Chondrocyte (in vitro differentiated cells): Measurements from ENCODE around the gene DERA. TPM values are rescaled to one million over a fixed set of nuclear protein-coding genes. Genes with fewer than 3 reads are reported as not detected.

ENCODE experiments used
- DNase-seq: peaks from one replicate; pipeline ENCODE4 v3.0.0; 2021; ENCODE audit warnings: mixed read lengths, low spot score
- H3K27ac Mint-ChIP-seq: one replicate; pipeline ENCODE4 v1.8.0; 2021; ENCODE audit warnings: mild to moderate bottlenecking, moderate library complexity, mixed read lengths; ENCODE audit not compliant: unreplicated experiment
- H3K27me3 Mint-ChIP-seq: 2 replicates; pipeline ENCODE4 v1.8.0; 2021; ENCODE audit warnings: low read depth, mixed read lengths
- H3K36me3 Mint-ChIP-seq: 2 replicates; pipeline ENCODE4 v1.8.0; 2021; ENCODE audit warnings: low read depth, mixed read lengths
- H3K4me1 Mint-ChIP-seq: 2 replicates; pipeline ENCODE4 v1.8.0; 2021; ENCODE audit warnings: low read depth, mild to moderate bottlenecking, mixed read lengths
- H3K4me3 Mint-ChIP-seq: one replicate; pipeline ENCODE4 v1.8.0; 2021; ENCODE audit warnings: mild to moderate bottlenecking, moderate library complexity, mixed read lengths; ENCODE audit not compliant: unreplicated experiment
- H3K9me3 Mint-ChIP-seq: 2 replicates; pipeline ENCODE4 v1.8.0; 2021; ENCODE audit warnings: low read depth, mixed read lengths
- total RNA-seq: library from RNA; stranded (reverse); gene quantifications from 3 replicates; pipeline ENCODE4 v1.2.1, GENCODE V29; 2021
- TF ChIP-seq, protein P1 (sequence below): fragments of 200-600 bp; sonication (generic); IDR thresholded peaks from 2 replicates; pipeline ENCODE4 v1.5.0; 2021; ENCODE audit warnings: antibody characterized with exemption, mild to moderate bottlenecking, moderate library complexity

DERA gene
- total RNA-seq, 1 donor from 2014 or later: 15.5 TPM

DNA sequence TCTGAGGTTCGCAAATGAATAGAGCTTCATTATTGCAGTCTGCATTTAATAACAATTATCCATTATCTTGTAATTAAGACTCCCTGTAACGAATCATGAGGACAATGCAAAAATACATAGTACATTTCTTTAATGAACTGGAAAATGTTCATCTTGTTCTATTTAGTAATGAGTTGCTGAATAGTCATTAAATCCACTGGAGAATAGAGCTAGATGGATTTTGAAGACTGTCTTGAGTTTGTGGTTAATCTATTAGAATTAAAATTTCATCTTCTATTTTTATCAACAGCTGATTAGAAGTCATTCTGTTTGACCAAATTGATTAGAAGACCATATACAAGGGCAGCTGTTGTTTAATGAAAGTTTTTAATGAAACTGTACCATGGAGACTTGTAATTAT is 107.2 kb downstream of the DERA start:
- Mint-ChIP-seq H3K27ac (no peak overlapping the region), H3K36me3 (peaks cover 15% of the 10 kb centered on the region), H3K9me3 (peaks cover 19% of the 10 kb centered on the region), H3K4me1 (peaks cover 15% of the 10 kb centered on the region), H3K4me3 (no peak overlapping the region), H3K27me3 (no peaks in the 10 kb centered on the region)
- TF ChIP-seq, protein P1, sequence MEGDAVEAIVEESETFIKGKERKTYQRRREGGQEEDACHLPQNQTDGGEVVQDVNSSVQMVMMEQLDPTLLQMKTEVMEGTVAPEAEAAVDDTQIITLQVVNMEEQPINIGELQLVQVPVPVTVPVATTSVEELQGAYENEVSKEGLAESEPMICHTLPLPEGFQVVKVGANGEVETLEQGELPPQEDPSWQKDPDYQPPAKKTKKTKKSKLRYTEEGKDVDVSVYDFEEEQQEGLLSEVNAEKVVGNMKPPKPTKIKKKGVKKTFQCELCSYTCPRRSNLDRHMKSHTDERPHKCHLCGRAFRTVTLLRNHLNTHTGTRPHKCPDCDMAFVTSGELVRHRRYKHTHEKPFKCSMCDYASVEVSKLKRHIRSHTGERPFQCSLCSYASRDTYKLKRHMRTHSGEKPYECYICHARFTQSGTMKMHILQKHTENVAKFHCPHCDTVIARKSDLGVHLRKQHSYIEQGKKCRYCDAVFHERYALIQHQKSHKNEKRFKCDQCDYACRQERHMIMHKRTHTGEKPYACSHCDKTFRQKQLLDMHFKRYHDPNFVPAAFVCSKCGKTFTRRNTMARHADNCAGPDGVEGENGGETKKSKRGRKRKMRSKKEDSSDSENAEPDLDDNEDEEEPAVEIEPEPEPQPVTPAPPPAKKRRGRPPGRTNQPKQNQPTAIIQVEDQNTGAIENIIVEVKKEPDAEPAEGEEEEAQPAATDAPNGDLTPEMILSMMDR: no peak
- no peak for DNase-seq

DNA sequence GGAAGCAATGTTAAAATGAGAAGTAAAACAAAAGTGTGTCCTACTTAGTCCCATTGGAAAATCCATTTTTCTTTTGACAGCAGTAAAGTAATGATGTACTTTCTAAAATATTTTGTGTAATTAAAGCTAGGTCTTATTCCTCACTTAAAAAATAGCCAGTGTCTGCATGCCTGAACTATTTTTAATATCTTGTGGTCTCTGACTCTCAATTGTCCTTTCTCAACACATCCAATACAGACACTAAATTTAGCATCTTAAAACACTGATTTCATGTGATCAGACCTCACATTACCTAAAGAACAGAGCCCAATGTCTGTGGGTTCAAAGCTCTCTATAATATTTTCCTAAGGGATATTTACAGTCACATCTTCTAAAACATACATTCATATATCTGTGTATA is 108.0 kb downstream of the DERA start:
- H3K27ac Mint-ChIP-seq: peak overlapping the region; percentile 87
- peaks cover 14% of the 10 kb centered on the region for H3K36me3 Mint-ChIP-seq
- peaks cover 19% of the 10 kb centered on the region for H3K9me3 Mint-ChIP-seq
- no peak for DNase-seq
- H3K27me3 Mint-ChIP-seq: no peaks in the 10 kb centered on the region
- H3K4me3 Mint-ChIP-seq: no peak overlapping the region
- TF ChIP-seq, protein P1: no peak
- peaks cover 15% of the 10 kb centered on the region for H3K4me1 Mint-ChIP-seq

DNA sequence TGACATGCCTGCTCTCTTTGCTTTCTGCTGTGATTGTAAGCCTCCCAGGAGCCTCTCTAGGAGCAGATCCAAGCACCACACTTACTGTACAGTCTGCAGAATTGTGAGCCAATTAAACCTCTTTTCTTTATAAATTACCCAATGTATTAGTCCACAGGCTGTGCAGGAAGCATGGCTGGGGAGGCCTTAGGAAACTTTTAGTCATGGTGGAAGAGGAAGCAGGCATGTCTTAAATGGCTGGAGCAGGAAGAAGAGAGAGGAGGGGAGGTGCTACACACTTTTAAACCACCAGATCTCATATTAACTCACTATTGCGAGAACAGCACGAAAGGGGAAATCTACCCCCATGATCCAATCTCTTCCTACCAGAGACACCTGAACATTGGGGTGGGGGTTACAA is 108.9 kb downstream of the DERA start:
- DNase-seq: no peak
- TF ChIP-seq, protein P1: no peak
- peaks cover 15% of the 10 kb centered on the region for H3K4me1 Mint-ChIP-seq
- H3K27me3 Mint-ChIP-seq: no peaks in the 10 kb centered on the region
- peaks cover 15% of the 10 kb centered on the region for H3K36me3 Mint-ChIP-seq
- H3K27ac Mint-ChIP-seq: no peak overlapping the region
- H3K9me3 Mint-ChIP-seq: peaks cover 22% of the 10 kb centered on the region
- no peak overlapping the region for H3K4me3 Mint-ChIP-seq

DNA sequence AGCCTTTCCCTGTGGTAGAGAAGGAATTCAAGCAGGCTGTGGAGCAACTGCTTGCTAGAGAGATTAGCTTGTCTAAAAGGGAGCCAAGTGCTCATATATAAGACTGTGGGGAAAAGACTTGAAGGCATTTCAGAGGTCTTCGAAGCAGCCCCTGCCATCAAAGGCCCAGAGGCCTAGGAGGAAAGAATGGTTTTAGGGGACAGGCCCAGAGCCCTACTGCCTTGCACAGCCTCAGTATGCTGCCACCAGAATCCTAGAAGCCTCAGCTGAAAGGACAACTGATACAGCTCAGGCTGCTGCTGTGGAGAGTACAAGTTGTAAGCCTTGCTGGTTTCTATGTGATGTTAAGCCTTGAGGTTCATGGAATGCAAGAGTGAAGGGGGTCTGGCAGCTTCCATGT is 109.9 kb downstream of the DERA start:
- Mint-ChIP-seq H3K4me3 (no peak overlapping the region), H3K27me3 (no peaks in the 10 kb centered on the region), H3K27ac (no peak overlapping the region), H3K9me3 (peaks cover 22% of the 10 kb centered on the region), H3K36me3 (peaks cover 15% of the 10 kb centered on the region), H3K4me1 (peaks cover 15% of the 10 kb centered on the region)
- TF ChIP-seq, protein P1: no peak
- DNase-seq: no peak

DNA sequence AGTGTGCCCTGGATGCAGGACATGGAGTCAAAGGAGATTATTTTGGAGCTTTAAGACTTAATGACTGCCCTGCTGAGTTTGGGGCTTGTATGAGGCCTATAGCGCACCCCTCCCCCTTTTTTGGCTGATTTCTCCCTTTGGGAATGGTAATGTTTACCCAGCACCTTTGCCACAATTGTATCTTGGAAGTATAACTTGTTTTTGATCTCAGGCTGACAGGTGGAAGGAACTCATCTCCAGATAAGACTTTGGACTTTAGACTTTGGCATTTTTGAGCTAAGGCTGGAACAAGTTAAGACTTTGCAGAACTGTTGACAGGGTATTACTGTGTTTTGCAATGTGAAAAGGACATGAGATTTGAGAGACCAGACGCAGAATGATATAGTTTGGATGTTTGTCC is 110.5 kb downstream of the DERA start:
- Mint-ChIP-seq H3K27ac (no peak overlapping the region), H3K4me1 (peaks cover 15% of the 10 kb centered on the region), H3K9me3 (peaks cover 22% of the 10 kb centered on the region), H3K27me3 (no peaks in the 10 kb centered on the region), H3K4me3 (no peak overlapping the region), H3K36me3 (peaks cover 15% of the 10 kb centered on the region)
- TF ChIP-seq, protein P1: no peak
- no peak for DNase-seq
